ENCODE data around the gene LAMB3.

DNA sequence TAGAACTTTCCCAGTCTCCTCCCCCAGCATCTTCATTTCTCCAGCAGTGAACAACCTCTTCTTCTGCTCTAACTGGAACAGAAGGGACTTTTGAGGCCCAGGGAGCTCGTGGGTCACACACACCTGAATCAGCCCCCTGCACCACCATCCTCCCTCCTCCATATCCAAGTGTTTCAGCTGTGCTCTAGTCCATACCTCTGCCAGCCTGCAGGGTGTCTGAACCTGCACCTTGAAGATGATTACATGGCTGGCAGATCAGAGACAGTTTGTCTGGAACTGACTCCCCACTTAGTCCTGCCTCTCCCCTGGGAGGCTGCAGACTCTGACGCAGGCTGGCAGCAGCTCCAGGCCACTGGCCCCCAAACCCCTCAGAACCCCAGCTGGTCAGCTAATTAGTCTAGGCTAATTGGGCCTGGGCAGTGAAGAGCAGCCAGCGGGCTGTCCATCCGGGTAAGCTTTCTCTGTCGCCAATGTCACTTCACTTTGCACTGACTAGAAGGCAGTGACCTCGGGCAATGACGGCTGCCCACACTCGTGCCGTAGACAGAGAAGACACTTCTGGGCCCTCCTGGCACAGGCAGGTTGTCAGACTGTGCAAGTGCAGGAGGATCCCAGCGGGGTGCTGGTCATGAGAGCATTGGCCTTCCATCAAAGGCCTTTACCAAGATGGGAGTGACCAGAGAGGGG lies 56.5 kb downstream of the LAMB3 start:
- TF ChIP-seq RORB (CRISPR knock-in tag; IDR thresholded peaks at IDR 0.05): no peak
- TF ChIP-seq, protein P1, sequence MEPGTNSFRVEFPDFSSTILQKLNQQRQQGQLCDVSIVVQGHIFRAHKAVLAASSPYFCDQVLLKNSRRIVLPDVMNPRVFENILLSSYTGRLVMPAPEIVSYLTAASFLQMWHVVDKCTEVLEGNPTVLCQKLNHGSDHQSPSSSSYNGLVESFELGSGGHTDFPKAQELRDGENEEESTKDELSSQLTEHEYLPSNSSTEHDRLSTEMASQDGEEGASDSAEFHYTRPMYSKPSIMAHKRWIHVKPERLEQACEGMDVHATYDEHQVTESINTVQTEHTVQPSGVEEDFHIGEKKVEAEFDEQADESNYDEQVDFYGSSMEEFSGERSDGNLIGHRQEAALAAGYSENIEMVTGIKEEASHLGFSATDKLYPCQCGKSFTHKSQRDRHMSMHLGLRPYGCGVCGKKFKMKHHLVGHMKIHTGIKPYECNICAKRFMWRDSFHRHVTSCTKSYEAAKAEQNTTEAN (CRISPR knock-in tag; IDR thresholded peaks at IDR 0.05): no peak
- TF ChIP-seq, protein P2, sequence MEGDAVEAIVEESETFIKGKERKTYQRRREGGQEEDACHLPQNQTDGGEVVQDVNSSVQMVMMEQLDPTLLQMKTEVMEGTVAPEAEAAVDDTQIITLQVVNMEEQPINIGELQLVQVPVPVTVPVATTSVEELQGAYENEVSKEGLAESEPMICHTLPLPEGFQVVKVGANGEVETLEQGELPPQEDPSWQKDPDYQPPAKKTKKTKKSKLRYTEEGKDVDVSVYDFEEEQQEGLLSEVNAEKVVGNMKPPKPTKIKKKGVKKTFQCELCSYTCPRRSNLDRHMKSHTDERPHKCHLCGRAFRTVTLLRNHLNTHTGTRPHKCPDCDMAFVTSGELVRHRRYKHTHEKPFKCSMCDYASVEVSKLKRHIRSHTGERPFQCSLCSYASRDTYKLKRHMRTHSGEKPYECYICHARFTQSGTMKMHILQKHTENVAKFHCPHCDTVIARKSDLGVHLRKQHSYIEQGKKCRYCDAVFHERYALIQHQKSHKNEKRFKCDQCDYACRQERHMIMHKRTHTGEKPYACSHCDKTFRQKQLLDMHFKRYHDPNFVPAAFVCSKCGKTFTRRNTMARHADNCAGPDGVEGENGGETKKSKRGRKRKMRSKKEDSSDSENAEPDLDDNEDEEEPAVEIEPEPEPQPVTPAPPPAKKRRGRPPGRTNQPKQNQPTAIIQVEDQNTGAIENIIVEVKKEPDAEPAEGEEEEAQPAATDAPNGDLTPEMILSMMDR (IDR thresholded peaks at IDR 0.05): no peak
- TF ChIP-seq, protein P3, sequence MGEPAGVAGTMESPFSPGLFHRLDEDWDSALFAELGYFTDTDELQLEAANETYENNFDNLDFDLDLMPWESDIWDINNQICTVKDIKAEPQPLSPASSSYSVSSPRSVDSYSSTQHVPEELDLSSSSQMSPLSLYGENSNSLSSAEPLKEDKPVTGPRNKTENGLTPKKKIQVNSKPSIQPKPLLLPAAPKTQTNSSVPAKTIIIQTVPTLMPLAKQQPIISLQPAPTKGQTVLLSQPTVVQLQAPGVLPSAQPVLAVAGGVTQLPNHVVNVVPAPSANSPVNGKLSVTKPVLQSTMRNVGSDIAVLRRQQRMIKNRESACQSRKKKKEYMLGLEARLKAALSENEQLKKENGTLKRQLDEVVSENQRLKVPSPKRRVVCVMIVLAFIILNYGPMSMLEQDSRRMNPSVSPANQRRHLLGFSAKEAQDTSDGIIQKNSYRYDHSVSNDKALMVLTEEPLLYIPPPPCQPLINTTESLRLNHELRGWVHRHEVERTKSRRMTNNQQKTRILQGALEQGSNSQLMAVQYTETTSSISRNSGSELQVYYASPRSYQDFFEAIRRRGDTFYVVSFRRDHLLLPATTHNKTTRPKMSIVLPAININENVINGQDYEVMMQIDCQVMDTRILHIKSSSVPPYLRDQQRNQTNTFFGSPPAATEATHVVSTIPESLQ (CRISPR knock-in tag; IDR thresholded peaks at IDR 0.05): no peak
- TF ChIP-seq, protein P4, sequence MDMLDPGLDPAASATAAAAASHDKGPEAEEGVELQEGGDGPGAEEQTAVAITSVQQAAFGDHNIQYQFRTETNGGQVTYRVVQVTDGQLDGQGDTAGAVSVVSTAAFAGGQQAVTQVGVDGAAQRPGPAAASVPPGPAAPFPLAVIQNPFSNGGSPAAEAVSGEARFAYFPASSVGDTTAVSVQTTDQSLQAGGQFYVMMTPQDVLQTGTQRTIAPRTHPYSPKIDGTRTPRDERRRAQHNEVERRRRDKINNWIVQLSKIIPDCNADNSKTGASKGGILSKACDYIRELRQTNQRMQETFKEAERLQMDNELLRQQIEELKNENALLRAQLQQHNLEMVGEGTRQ (CRISPR knock-in tag; IDR thresholded peaks at IDR 0.05): no peak
- TF ChIP-seq, protein P5, sequence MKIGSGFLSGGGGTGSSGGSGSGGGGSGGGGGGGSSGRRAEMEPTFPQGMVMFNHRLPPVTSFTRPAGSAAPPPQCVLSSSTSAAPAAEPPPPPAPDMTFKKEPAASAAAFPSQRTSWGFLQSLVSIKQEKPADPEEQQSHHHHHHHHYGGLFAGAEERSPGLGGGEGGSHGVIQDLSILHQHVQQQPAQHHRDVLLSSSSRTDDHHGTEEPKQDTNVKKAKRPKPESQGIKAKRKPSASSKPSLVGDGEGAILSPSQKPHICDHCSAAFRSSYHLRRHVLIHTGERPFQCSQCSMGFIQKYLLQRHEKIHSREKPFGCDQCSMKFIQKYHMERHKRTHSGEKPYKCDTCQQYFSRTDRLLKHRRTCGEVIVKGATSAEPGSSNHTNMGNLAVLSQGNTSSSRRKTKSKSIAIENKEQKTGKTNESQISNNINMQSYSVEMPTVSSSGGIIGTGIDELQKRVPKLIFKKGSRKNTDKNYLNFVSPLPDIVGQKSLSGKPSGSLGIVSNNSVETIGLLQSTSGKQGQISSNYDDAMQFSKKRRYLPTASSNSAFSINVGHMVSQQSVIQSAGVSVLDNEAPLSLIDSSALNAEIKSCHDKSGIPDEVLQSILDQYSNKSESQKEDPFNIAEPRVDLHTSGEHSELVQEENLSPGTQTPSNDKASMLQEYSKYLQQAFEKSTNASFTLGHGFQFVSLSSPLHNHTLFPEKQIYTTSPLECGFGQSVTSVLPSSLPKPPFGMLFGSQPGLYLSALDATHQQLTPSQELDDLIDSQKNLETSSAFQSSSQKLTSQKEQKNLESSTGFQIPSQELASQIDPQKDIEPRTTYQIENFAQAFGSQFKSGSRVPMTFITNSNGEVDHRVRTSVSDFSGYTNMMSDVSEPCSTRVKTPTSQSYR (CRISPR knock-in tag; IDR thresholded peaks at IDR 0.05): no peak
- no peak for TF ChIP-seq NR2C2 (CRISPR knock-in tag; IDR thresholded peaks at IDR 0.05)
